CD4-positive, alpha-beta T cell treated with Interferon alpha-2 for 1 hour (primary cell): ENCODE data around the gene RADX.
"Not testable (repeated sequence)": the region's sequence is repeated elsewhere in the genome, so short reads cannot be mapped to it uniquely, and the experiment has no call there.

Experiments
- DNase-seq, 2 donors: peaks; one replicate each; pipeline ENCODE4 v3.0.0-alpha.2; 2020 to 2022

Gene RADX, protein sequence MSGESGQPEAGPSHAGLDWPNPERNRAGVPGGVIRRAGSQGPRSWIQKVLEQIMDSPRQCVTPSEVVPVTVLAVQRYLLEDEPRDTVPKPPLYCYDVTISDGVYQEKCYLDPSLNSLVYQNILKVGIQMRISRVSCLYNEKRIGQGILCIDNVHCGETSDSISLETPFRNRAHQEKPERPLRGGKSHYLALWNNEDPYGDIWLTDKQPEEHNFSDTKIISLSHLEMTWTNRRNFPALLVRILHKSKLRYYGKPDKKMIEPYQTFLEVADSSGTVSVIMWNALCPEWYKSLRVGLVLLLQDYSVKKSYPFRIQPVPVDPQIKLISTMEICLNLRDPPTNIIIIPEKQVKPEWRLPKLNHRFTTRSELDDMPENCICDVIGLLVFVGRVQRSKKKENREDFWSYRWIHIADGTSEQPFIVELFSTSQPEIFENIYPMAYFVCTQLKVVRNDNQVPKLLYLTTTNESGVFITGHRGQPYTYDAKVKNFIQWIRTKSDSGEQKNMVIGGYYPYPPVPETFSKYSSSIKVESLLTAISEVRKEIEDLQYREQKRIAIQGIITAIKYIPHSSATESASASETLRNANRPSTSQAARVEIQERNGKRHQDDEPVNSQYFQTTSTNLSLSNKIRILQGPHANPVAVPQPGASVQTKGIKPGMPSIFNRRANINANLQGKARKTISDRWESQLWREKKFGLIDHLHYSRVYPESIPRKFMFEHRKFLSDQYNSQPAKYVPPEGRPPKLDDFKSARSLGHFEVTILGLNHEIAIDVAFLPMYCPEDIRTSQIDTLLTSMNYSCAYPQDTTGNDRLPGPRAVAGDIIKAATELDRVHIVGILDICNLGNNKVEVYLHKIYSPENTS

DNA sequence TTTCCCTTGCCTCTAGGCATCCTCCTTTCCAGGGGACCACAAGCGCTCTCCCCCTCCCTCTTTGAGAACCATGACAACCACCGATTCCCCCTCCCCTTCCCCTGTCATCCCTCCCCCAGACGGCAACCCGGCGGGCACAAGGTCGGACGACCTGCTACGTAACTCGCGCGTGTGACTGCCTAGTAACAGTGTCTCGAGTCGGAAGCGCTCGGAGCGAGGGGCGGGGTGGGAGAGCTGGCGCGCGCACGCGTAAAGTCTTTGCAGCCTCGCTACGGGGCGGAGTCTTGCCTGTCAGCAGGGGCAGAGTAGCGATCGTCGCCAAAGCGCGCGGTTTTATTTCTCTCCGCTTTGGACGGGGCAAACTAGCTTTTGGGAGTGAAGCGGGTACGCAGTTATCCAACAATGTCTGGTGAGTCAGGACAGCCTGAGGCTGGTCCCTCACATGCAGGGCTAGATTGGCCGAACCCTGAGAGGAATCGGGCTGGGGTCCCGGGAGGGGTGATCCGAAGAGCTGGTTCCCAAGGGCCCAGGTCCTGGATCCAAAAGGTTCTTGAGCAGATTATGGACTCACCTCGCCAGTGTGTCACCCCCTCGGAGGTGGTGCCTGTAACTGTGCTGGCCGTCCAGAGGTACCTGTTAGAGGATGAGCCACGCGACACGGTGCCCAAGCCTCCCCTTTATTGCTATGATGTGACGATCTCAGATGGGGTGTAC is at the start of gene RADX:
RADX (plus strand) TSS at position 300 of the 714 bp plus-strand sequence; CDS start at position 403, 103 bp downstream.
- DNase-seq, result peak; percentile 89 to 92

DNA sequence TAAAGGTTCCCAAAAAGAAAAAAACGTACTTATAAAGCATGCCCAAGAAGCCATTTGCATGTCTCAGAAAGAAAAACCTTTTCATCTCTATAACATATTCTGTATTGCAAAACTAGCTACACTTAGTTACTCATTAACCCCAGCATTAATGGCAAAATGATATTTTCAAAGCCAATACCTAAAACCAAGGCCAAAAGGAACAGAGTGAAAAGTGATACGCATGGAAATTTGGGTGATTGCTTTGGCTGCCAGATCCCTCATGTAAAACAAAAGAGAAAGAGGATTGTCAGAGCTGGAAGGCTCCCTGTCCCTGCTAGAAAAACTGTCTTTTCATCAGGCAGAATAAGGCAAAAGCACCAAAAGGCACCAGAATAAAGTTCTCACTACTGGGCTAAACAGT is 46.8 kb upstream of the RADX start:
- DNase-seq, result no peak

DNA sequence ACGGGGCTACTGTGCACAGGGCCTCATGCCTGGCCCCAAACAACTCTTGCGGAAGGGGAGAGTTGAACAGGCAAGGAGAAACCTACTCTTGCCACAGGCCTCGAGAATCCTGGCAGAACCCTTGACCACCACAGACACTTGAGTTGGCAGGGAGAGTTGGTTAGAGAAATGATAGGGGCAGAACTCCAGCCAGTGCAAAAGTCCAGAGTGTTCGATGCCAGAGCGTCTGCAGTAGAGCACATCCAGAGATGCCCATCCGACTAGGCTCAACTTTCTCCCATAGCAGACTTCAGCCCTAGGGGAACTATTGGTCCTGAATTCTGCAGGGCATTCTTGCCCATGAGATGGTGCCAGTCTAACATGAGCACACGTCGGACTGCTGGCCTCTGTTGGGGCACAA is 45.4 kb upstream of the RADX start:
- no peak for DNase-seq

DNA sequence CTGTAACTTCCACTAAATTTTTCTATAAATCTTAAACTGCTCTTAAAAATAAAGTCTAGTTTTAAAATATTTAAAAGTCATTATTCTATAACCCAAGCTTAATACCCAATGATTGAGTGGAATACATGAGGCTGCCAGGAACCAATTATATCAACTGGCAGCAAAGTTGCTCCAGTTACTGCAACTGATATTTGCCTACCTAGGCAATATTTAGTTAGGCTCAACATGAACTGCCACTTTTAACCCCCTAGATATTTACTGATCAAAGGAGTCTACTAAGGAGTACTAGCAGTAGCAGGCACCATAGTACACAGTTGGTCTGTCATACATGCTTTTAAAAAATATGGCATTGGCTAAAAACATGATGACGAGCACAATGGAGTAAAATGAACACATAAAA is 29.9 kb upstream of the RADX start:
- DNase-seq, result no peak

DNA sequence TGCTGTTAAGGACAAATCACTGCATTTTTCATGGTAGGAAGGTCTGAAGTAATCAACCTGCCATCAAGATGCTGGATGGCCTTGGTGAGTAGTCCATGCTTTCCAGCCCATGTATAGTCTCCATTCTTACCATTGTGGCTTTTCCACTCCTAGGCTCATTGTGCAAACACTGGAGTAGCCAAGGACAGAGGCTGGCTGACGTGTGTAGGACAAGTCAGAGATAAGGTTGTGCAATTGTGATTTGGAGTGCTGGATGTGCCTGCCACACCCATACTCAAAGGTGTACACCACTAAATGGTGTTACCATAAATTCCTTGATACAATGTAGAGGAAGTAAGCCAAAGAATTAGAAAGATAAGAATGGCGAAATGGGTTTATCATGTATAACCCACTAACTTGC is 26.3 kb upstream of the RADX start:
- DNase-seq, result no peak

DNA sequence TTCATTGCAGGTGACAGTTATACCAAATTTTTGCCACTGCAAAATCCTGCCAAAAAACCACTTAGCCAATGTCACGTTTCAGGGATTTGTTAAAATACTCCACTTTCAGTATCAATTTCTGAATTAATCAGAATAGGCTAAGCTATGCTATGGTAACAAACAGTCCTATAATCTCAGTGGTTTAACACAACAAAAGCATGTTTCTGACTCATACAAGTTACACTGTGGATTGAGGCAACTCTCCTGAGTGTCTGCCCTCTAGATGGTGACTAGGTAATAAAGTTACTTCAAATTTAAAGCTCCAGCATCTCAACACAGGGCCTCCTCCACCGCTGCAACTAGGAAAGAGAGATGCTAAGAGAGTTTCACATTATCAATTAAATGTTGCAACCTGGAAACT is 23.0 kb upstream of the RADX start:
- no peak for DNase-seq

DNA sequence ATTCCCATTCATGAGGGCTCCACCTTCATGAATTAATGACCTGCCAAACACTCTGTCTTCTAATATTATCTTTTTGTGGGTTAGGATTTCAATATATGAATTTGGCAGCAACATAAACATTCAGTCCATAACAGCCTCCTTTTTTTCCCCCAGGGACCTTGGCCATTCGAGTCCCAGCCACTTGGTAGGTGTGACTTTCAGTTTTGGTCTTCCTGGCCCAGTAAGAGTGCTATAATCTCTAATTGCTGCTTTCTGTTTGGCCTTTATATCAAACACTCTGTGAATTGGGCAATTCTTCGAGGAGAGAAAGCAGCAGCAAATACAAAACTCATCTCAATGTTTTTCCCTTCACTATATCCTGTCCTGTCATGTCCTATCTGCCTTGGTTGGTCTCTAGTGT is 12.4 kb upstream of the RADX start:
- no peak for DNase-seq

DNA sequence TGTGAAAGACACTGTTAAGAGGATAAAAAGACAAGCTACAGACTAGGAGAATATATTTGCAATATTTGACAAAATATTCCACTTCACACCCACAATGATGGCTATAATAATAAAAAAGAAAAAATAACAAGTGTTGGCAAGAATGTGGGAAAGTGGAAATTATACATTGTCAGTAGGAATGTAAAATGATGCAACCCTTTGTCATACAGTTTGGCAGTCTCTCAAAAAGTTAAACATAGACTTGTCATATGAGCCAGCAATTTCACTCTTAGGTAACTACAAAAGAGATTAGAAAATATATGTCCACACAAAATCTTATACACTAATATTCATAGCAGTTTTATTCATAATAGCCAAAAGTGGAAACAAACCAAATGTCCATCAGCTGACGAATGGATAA is 5.2 kb upstream of the RADX start:
- DNase-seq, result no peak

DNA sequence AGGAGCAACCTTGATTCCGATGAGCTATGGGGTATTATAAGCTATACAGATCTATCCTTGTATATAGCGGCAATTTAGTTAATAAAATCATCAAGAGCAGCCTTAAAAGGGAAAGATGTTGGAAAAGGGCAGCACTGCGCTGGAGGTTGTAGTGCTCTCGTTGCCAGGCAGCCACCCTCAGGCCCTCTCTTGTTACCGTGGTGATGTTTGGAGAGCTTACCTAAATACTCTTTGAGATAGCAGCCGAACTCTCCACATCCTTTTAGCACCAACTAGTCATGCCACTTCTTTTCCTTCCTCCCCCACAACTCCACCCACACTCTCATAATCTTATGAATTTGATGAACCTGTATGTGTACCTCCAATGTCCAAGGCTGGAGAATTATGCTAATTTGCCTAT is 3.8 kb upstream of the RADX start:
- peak; percentile 5 to 64 for DNase-seq

DNA sequence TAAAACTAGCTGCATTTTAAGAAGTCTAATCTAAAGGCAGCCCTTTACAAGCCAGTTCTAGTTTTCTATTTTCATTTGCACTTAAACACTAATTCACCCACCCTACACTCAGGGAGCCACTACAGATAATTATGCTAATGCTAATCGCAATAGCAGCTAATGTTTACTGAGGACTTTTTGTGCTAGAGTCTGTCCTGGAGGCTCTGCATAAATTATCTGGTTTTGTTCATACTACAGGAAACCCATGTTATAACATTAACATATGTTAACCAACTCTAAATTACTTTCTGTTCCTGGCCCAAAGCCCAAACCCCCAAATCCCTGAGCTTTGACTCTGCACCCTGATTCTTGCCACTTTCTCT is 480 bp upstream of the RADX start:
- no peak for DNase-seq

DNA sequence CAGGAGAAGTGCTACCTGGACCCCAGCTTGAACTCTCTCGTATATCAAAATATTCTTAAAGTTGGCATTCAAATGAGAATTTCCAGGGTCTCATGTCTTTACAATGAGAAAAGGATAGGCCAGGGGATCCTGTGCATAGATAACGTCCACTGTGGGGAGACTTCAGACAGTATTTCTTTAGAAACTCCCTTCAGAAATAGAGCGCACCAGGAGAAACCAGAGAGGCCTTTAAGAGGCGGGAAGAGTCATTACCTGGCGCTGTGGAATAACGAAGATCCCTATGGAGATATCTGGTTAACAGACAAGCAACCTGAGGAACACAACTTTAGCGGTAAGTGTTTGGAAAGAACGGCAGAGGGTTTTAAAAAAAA is 600 bp downstream of the RADX start:
- DNase-seq, result no peak

DNA sequence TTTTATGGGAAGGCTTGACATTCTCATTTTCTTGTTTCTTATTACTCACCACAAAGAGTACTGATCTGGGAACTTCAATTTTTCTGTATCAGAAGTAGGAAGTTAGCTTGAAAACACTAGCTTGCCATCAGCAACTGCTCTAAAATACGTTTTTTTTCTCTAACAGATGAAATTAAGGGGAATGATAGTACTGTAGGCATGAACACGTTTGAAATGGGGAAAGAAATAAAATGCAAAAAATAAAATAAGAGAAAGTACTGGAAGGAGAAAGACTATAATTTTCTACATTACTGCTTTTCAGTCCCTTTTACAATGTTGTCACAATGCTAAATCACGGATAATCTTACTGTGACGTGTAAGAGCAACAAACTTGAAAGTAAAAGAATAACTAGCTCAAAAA is 1.5 kb downstream of the RADX start:
- DNase-seq, result no peak

DNA sequence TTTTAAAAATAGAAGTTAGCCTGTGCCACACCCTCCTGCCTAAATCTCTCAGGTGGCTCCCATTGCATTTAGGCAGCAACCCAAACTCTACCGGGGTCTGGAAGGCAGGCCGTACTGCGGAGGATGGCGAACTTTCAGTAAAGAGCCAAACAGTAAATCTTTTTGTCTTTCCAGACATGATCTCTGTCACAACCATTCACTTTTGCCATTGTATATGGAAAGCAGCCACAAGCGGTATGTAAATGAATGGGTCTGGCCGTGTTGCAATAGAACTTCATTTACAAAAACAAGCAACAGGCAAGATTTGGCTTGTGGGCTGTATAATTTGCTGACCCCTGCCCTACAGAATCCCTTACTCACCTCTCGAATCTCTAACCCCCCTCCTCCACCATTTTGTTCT is 3.3 kb downstream of the RADX start:
- no peak for DNase-seq

DNA sequence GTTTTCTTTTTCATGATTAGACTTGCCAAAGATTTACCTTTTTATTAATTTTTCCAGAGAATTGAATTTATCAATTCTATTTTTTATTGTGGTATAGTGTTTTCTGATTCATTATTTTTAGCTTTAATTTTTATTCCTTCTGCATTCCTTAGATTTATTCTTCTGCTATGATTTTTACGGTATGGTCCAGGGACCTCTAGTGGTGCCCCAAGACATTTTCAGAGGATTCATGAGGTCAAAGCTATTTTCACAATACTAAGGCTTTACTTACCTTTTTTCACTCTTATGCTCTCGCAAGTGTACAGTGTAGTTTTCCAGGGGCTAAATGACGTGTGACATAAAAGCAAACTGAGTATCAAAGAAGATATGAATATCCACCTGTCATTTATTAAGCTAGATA is 8.0 kb downstream of the RADX start:
- peak in 1 of 2 donors; percentile 24 for DNase-seq

DNA sequence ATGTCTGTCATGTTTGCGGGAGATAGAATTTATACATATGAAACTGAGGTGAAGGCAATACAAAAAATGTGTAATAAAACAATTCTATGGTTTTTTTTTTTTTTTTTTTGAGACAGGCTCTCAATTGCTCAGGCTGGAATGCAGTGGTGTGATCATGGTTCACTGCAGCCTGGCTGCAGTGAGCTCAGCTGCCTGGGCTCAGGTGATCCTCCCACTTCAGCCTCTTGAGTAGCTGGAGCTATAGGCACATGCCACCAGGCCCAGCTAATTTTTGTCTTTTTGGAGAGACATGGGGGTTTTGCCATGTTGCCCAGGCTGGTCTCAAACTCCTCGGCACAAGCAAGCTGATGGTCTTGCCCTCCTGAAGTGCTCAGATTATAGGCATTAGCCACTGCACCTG is 10.1 kb downstream of the RADX start:
- no peak for DNase-seq

DNA sequence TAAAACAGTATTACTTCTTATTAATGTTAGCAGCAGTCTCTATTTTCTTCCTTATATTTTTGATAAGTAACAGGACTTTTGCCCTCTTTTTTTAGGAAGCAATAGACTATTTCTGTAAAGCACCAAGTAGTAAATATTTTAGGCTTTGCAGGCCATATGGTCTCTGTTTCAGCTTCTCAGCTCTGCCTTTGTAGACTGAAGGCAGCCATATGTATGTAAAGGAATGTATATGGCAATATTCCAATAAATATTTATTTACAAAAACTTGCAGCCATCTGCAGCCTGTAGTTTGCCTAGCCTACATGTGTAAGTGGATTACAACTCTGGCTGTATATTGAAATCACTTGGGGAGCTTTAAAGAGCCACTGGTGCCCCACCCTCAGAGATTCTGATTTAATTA is 15.0 kb downstream of the RADX start:
- no peak for DNase-seq

DNA sequence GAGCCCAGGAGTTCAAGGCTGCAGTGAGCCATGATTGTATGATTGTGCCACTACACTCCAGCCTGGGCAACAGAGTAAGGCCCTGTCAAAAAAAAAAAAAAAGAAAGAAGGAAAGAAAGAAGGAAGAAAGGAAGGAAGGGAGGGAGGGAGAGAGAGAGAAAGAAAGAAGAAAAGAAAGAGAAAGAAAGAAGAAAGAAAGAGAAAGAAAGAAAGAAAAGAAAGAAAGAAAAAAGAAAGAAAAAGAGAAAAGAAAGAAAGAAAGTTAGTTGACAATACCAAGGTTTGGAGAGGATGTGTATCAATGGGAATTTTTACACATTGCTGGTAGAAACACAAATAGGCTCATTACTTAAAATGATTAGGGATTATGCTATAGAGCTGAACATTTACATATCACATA is 19.8 kb downstream of the RADX start:
- no peak for DNase-seq

DNA sequence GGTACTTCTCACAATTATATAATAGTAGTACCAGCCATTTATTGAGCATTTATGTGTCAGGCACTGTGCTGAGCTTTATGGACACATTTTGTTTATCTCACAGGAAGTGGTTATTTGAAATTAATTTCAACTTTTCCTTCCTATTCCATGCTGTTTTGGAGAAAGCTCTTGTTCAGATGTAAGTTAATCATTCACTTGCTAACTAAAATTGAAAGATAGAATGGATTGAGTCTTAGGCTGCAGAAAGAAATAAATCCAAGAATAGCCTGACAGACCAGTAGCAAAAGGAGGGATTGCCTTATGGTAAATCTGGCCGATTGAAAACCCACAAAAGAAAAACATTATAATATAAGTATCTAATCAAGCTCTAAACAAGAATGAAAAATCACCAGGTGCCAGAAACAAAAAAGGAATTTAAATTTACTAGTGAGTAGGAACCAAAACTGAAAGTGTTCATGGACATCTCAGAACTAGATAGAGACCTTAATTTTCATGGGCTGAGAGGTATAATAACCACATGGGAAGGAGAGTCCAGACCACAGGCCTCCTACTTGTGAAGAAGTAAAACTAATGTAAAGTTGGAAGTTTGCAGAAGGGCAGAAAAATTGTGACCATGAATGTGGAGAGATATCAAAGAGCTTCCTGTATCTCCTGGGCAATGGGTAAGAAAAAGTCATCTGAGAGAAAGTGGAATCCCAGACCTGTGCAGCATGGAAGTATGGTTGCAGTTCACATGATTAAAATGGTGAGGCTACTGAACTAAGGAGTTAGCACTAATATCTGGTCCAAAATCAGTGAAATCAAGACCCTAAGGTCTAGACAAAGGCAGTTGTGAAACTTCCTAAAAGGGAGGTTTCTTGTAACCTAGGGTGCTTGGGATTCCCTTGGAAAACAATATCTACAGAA is 38.0 kb downstream of the RADX start:
- peak in 1 of 2 donors; percentile 2 for DNase-seq

DNA sequence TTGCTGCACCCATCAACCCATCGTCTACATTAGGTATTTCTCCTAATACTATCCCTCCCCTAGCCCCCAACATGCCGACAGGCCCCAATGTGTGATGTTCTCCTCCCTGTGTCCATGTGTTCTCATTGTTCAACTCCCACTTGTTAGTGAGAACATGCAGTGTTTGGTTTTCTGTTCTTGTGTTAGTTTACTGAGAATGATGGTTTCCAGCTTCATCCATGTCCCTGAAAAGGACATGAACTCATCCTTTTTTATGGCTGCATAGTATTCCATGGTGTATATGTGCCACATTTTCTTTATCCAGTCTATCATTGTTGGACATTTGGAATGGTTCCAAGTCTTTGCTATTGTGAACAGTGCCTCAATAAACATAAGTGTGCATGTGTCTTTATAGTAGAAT is 41.8 kb downstream of the RADX start:
- not testable (repeated sequence) for DNase-seq

DNA sequence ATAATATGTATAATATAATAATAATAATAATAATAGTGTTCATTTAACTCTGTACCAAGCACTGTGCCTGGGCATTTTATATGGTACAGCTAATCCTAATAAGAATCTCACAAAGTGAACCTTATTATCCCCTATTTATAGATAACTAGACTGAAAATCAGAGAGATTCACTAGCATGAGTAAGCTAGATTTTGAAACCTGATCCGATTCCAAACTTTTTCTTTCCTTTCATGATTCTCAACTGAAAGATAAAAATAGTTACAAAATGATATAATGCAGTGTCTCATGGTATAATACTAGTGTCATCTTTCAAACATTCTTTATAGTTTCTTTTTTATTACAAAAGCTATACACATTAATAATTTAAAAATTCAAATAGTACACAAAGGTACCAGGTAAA is 58.9 kb downstream of the RADX start:
- DNase-seq, result no peak

DNA sequence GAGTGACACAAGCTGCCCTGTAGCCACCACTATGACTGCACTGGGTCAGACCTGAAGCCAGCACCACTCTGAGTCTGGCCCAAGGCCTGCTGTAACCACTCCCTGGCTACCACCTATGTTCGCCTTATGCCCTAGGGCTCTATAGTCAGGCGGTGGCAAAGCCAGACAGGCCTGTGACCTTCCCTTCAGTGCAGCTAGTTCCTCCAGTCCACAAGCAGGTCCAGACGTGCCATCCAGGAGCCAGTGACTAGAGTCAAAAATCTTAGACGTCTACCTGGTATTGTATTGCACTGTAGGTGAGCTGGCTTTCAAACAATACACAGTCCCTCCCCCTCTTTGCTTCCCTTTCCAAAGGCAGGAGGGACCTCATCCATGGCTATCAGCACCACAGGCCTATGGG is 60.7 kb downstream of the RADX start:
- no peak for DNase-seq

DNA sequence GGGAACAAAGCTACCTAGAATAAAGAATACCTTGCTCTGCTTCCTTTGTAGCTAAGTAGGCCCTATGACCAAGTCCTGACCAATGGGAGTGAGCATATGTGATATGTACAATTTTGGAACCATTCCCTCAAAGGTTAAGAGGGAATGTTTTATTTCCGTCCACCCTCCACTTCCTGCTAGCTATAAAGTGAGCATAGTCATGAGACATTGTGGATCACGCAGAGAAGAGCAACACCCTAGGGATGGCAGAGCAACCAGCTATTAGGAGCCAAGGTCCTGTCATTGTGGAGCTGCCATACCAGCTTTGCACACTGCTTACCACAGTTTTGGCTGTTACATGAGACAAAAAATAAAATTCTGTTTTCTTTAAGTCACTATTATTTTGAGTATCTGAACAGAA is 68.9 kb downstream of the RADX start:
- no peak for DNase-seq

DNA sequence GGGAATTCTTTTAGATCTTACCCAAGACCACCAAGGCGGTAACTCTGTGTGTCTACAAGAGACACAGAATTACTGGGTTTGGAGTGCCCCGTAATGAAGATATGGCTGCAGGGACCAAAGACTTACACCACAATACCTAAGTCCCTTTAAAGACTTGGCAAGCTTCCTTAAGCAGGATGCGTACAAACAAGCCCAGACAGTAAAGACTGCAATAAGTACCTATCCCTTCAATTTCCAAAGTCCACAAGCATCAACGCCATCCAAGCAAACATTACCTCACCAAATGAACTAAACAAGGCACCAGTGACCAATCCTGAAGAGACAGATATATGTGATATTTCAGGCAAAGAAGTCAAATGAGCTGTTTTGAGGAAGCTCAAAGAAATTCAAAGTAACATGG is 72.4 kb downstream of the RADX start:
- no peak for DNase-seq
